DMS 273 (cell line): Measurements from ENCODE around the gene FASTKD3.

Experiments
- DNase-seq: peaks from one replicate; lab custom pipeline; 2025; ENCODE audit not compliant: unreplicated experiment; lab: John Stamatoyannopoulos, UW

FASTKD3 gene

GRCh38 chr5:7881816-7882215, 13.0 kb upstream of the FASTKD3 start:
- no peak for DNase-seq

GRCh38 chr5:7881091-7881490, 12.3 kb upstream of the FASTKD3 start:
- DNase-seq = no peak

GRCh38 chr5:7878381-7878873, 9.6 kb upstream of the FASTKD3 start:
- no peak for DNase-seq

- DNase-seq = no peak
Measured at GRCh38 chr5:7877851-7878250, 9.0 kb upstream of the FASTKD3 start.

GRCh38 chr5:7876867-7877266, 8.0 kb upstream of the FASTKD3 start:
- DNase-seq = no peak

- no peak for DNase-seq
Measured at GRCh38 chr5:7875151-7875550, 6.3 kb upstream of the FASTKD3 start.

- DNase-seq = no peak
Measured at GRCh38 chr5:7874639-7875038, 5.8 kb upstream of the FASTKD3 start.

- DNase-seq = no peak
Measured at GRCh38 chr5:7873216-7873615, 4.4 kb upstream of the FASTKD3 start.

GRCh38 chr5:7872517-7873130, 3.8 kb upstream of the FASTKD3 start:
- DNase-seq = no peak

- DNase-seq = no peak
Measured at GRCh38 chr5:7871653-7872052, 2.8 kb upstream of the FASTKD3 start.

- DNase-seq = peak; percentile 49
Measured at GRCh38 chr5:7869474-7870136, 774 bp upstream of the FASTKD3 start.

- DNase-seq = no peak
Measured at GRCh38 chr5:7868427-7868772, 431 bp downstream of the FASTKD3 start.

GRCh38 chr5:7867260-7867659, 1.6 kb downstream of the FASTKD3 start:
- peak; percentile 12 for DNase-seq

GRCh38 chr5:7866196-7866595, 2.6 kb downstream of the FASTKD3 start:
- DNase-seq = no peak

GRCh38 chr5:7857926-7858632, 10.8 kb downstream of the FASTKD3 start:
- no peak for DNase-seq

- DNase-seq = no peak
Measured at GRCh38 chr5:7857361-7857760, 11.5 kb downstream of the FASTKD3 start.

- peak; percentile 74 for DNase-seq
Measured at GRCh38 chr5:7856855-7857254, 12.0 kb downstream of the FASTKD3 start.

GRCh38 chr5:7855611-7856010, 13.2 kb downstream of the FASTKD3 start:
- DNase-seq = no peak

- no peak for DNase-seq
Measured at GRCh38 chr5:7852988-7853387, 15.8 kb downstream of the FASTKD3 start.

GRCh38 chr5:7852542-7852941, 16.3 kb downstream of the FASTKD3 start:
- DNase-seq = no peak

GRCh38 chr5:7851617-7852289, 17.1 kb downstream of the FASTKD3 start:
- no peak for DNase-seq

GRCh38 chr5:7851240-7851592, 17.6 kb downstream of the FASTKD3 start:
- DNase-seq = no peak
